HepG2 (cell line): ENCODE results near the gene GLIS2.

ENCODE experiments used
- ATF7 ChIP-seq, 2 experiments: fragments of 450-650 bp in 1 of 2; sonication (generic) in 1 of 2; formaldehyde crosslinking in 1 of 2; IDR thresholded peaks; 2 replicates each; pipeline versions ENCODE4 v1.4.0 to v1.6.1; 2016 to 2020; ENCODE audit warnings: antibody characterized with exemption in 1 of 2, mild to moderate bottlenecking in 1 of 2, missing genetic modification reagents in 1 of 2
- GABPA ChIP-seq, 2 experiments: IDR thresholded peaks; 2 replicates each; pipeline ENCODE4 v1.6.1; 2011 to 2016; ENCODE audit warnings: low read depth in 2 of 2, low read length in 1 of 2, missing biosample characterization in 1 of 2, missing genetic modification characterization in 1 of 2
- LCORL ChIP-seq, 2 experiments: fragments of 450-650 bp in 1 of 2; sonication (generic) in 1 of 2; formaldehyde crosslinking in 1 of 2; IDR thresholded peaks; 2 replicates each; pipeline versions ENCODE4 v1.5.0 to v1.6.1; 2017 to 2020; ENCODE audit warnings: antibody characterized with exemption in 1 of 2, missing genetic modification reagents in 1 of 2
- SRSF1 ChIP-seq: fragments of 200-400 bp; formaldehyde crosslinking; optimal IDR thresholded peaks from 2 replicates; pipeline ENCODE3; 2017; ENCODE audit warnings: mild to moderate bottlenecking, low read depth, low read length, moderate library complexity
- ZNF274 ChIP-seq: sonication (generic); formaldehyde crosslinking; IDR thresholded peaks from 2 replicates; pipeline ENCODE4 v1.5.1; 2020; ENCODE audit warnings: mild to moderate bottlenecking, missing genetic modification reagents
- TF ChIP-seq, protein P1 (sequence below): sonication (generic); formaldehyde crosslinking; IDR thresholded peaks from 2 replicates; pipeline ENCODE4 v1.5.0; 2020; ENCODE audit warnings: mild to moderate bottlenecking, missing genetic modification reagents, moderate library complexity

DNA sequence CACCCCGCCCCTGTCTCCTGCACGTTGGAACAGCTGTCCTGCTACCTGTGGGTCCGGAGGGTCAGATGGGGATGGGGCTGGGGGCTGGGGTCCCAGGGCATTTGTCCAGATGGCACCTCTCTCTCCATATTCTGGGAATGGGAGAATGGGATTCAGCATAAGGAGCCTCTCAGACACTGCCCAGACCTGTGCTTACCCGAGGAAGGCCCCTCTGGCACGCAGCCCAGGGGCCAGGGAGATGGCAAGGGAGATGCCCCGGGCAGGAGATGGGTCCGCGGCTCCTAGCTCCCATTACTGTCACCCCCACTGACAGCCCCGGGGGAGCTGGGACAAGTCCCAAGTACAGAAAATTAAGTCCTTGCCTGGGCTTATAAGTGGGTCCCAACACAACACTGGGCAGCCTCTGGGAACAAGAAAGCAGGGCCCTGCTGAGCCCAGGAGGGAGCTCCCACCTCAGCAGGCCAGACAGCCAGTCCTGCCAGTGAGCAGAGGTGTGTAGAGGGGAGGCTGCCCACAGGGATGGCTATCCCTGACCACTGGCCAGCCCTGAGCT lies 57.6 kb downstream of the GLIS2 start:
- TF ChIP-seq GABPA (IDR thresholded peaks at IDR 0.05; ENCODE audit: low read depth, low read length) (no peak), GABPA (CRISPR knock-in tag; IDR thresholded peaks at IDR 0.05; ENCODE audit: low read depth) (no peak), ZNF274 (CRISPR knock-in tag) (no peak), ATF7 (IDR thresholded peaks at IDR 0.05) (no peak), ATF7 (CRISPR knock-in tag; IDR thresholded peaks at IDR 0.05) (no peak), SRSF1 (no peak), LCORL (IDR thresholded peaks at IDR 0.05) (no peak), LCORL (CRISPR knock-in tag; IDR thresholded peaks at IDR 0.05) (no peak)
- TF ChIP-seq, protein P1, sequence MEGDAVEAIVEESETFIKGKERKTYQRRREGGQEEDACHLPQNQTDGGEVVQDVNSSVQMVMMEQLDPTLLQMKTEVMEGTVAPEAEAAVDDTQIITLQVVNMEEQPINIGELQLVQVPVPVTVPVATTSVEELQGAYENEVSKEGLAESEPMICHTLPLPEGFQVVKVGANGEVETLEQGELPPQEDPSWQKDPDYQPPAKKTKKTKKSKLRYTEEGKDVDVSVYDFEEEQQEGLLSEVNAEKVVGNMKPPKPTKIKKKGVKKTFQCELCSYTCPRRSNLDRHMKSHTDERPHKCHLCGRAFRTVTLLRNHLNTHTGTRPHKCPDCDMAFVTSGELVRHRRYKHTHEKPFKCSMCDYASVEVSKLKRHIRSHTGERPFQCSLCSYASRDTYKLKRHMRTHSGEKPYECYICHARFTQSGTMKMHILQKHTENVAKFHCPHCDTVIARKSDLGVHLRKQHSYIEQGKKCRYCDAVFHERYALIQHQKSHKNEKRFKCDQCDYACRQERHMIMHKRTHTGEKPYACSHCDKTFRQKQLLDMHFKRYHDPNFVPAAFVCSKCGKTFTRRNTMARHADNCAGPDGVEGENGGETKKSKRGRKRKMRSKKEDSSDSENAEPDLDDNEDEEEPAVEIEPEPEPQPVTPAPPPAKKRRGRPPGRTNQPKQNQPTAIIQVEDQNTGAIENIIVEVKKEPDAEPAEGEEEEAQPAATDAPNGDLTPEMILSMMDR (CRISPR knock-in tag): no peak
